ENCODE data around the gene GLT8D1.

DNA sequence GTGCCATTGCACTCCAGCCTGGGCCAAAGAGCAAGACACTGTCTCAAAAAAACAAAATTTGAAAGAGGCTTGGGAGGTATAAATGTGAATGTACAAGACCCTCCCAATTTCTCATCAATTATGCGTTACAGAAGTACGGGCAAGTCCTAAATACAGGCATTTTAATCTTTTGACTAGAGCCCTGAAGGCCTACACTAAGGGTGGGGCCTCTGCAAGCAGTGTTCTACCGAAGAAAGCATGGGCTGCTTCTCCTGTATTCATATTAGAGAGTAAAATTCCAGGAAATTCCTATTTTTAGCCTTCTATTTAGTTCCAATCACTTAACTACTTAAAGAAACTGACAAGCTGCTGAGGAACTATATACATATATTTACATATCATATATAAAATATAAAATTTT lies 45.5 kb downstream of the GLT8D1 start:
- TF ChIP-seq POLR2AphosphoS5 (IDR thresholded peaks at IDR 0.05; ENCODE audit: low read depth, low read length) (no peak), POLR2A (IDR thresholded peaks at IDR 0.05; ENCODE audit: low read depth, low read length) (no peak)
